Loucy (cell line): Measurements from ENCODE around the gene UPK3A.
"Not testable (repeated sequence)": the region's sequence is repeated elsewhere in the genome, so short reads cannot be mapped to it uniquely, and the experiment has no call there.

Source experiments
- H2AFZ ChIP-seq: fragments of 200-600 bp; sonication (generic); 2 replicates; pipeline ENCODE4 v1.6.0; 2016; ENCODE audit warnings: antibody characterized with exemption, mild to moderate bottlenecking, low read length, moderate library complexity
- H3F3A ChIP-seq: fragments of 200-600 bp; 2 replicates; pipeline ENCODE4 v1.6.0; 2016; ENCODE audit warnings: antibody characterized with exemption, low read depth, mild to moderate bottlenecking
- H3K27me3 ChIP-seq: fragments of 200-600 bp; sonication (generic); 2 replicates; pipeline ENCODE4 v1.6.1; 2014; ENCODE audit warnings: low read length, mild to moderate bottlenecking; ENCODE audit not compliant: insufficient read depth, poor library complexity, severe bottlenecking
- H3K36me3 ChIP-seq: fragments of 200-600 bp; sonication (generic); 2 replicates; pipeline ENCODE4 v1.6.1; 2016; ENCODE audit warnings: low read length; ENCODE audit not compliant: insufficient read depth
- H3K4me1 ChIP-seq: fragments of 200-600 bp; sonication (generic); 2 replicates; pipeline ENCODE4 v1.5.1; 2014; ENCODE audit warnings: low read length, mild to moderate bottlenecking; ENCODE audit not compliant: insufficient read depth, poor library complexity, severe bottlenecking
- H3K4me2 ChIP-seq: fragments of 200-600 bp; sonication (generic); 2 replicates; pipeline ENCODE4 v1.6.0; 2014; ENCODE audit warnings: antibody characterized with exemption, low read length, low read depth, mild to moderate bottlenecking; ENCODE audit not compliant: poor library complexity, severe bottlenecking
- H3K4me3 ChIP-seq: fragments of 200-600 bp; sonication (generic); 2 replicates; pipeline ENCODE4 v1.5.1; 2014; ENCODE audit warnings: low read length, mild to moderate bottlenecking, mixed read lengths; ENCODE audit not compliant: poor library complexity, severe bottlenecking
- H3K79me2 ChIP-seq: fragments of 200-600 bp; sonication (generic); 2 replicates; pipeline ENCODE4 v1.6.1; 2014; ENCODE audit warnings: low read length; ENCODE audit not compliant: insufficient read depth
- H3K9ac ChIP-seq: fragments of 200-600 bp; sonication (generic); 2 replicates; pipeline ENCODE4 v1.6.0; 2014; ENCODE audit warnings: mild to moderate bottlenecking, low read depth, low read length, moderate library complexity; ENCODE audit not compliant: poor library complexity, severe bottlenecking
- H3K9me2 ChIP-seq: fragments of 200-600 bp; sonication (generic); replicated peaks from 2 replicates; pipeline ENCODE4 v1.6.1; 2016; ENCODE audit warnings: low read depth, low read length, mixed read lengths
- H3K9me3 ChIP-seq: fragments of 200-600 bp; sonication (generic); 2 replicates; pipeline ENCODE4 v1.6.1; 2014; ENCODE audit warnings: mild to moderate bottlenecking, antibody characterized with exemption, low read length, low read depth; ENCODE audit not compliant: insufficient read depth
- H4K20me1 ChIP-seq: fragments of 200-600 bp; sonication (generic); 2 replicates; pipeline ENCODE4 v1.6.0; 2014; ENCODE audit warnings: antibody characterized with exemption, low read length, mild to moderate bottlenecking; ENCODE audit not compliant: insufficient read depth, poor library complexity, severe bottlenecking
- EZH2phosphoT487 ChIP-seq: fragments of 200-600 bp; IDR thresholded peaks from 2 replicates; pipeline ENCODE4 v1.6.1; 2018; ENCODE audit warnings: antibody characterized with exemption, mild to moderate bottlenecking, moderate library complexity, borderline replicate concordance
- TF ChIP-seq, protein P1 (sequence below): fragments of 200-600 bp; sonication (generic); conservative IDR thresholded peaks from 2 replicates; pipeline ENCODE4 v1.5.1; 2014; ENCODE audit warnings: mild to moderate bottlenecking, antibody characterized with exemption, low read length

Gene UPK3A

DNA sequence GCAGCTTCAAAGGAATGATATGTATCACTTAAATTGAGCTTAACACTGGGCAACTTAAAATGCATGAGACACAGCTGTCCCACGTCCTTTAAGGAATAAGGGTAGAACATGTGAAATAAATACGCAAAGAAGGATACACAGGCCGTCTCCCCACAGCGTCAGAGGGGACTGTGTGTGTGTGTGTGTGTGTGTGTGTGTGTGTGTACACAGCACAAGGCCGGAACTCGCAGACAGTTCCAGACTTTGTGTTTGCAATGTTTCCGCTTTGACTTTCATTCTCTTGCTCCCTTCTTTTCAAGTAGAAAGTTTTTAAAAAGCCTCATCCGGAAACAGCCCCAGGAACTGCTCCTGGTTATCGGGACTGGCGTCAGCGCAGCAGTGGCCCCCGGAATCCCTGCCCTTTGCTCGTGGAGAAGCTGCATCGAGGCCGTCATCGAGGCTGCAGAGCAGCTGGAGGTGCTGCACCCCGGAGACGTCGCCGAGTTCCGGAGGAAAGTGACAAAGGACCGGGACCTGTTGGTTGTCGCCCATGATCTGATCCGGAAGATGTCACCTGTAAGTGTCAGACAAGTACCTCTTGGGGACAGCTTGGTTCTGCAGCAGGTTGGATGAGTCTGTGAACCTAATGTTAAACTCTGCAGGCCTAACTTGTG lies 38.2 kb downstream of the UPK3A start:
- Histone ChIP-seq H3K36me3 (peaks cover 44% of the 10 kb centered on the region; the same call in 1 of the 2 replicates), H4K20me1 (peaks cover 15% of the 10 kb centered on the region), H3K9ac (no peak overlapping the region), H2AFZ (no peak overlapping the region), H3K9me3 (no peaks in the 10 kb centered on the region), H3K9me2 (no peaks in the 10 kb centered on the region), H3K4me3 (no peak overlapping the region), H3K4me2 (no peak overlapping the region), H3K27me3 (no peaks in the 10 kb centered on the region), H3F3A (no peaks in the 10 kb centered on the region), H3K4me1 (peaks cover 18% of the 10 kb centered on the region), H3K79me2 (peaks cover 29% of the 10 kb centered on the region)
- TF ChIP-seq, protein P1, sequence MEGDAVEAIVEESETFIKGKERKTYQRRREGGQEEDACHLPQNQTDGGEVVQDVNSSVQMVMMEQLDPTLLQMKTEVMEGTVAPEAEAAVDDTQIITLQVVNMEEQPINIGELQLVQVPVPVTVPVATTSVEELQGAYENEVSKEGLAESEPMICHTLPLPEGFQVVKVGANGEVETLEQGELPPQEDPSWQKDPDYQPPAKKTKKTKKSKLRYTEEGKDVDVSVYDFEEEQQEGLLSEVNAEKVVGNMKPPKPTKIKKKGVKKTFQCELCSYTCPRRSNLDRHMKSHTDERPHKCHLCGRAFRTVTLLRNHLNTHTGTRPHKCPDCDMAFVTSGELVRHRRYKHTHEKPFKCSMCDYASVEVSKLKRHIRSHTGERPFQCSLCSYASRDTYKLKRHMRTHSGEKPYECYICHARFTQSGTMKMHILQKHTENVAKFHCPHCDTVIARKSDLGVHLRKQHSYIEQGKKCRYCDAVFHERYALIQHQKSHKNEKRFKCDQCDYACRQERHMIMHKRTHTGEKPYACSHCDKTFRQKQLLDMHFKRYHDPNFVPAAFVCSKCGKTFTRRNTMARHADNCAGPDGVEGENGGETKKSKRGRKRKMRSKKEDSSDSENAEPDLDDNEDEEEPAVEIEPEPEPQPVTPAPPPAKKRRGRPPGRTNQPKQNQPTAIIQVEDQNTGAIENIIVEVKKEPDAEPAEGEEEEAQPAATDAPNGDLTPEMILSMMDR: no peak
- TF ChIP-seq EZH2phosphoT487: no peak

DNA sequence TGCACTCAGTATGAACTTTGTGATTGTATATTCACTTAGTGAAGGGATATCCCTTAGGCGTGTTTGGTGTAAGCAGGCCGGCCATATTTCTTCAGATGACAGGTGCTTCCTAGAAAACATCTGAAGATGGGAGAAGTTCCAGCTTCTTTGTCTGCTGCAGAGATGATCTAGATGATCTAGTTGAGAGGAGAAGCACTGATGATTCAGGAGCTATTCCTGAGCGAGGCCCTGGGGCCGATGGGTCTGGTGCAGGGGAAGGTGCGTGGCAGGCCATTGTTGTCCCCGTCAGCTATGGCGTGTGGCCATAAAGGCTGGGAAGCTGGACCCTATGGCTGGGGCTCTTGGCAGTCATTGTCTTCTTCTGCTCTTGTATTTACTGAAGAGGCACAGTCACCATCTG lies 38.9 kb downstream of the UPK3A start:
- Histone ChIP-seq H3K9me3 (no peaks in the 10 kb centered on the region), H3F3A (no peaks in the 10 kb centered on the region), H4K20me1 (peaks cover 9% of the 10 kb centered on the region), H3K9me2 (no peaks in the 10 kb centered on the region), H3K9ac (no peak overlapping the region), H3K36me3 (peaks cover 48% of the 10 kb centered on the region; the same call in 1 of the 2 replicates), H3K4me3 (no peak overlapping the region), H3K4me1 (peaks cover 11% of the 10 kb centered on the region), H3K27me3 (no peaks in the 10 kb centered on the region), H2AFZ (no peak overlapping the region), H3K79me2 (peaks cover 28% of the 10 kb centered on the region), H3K4me2 (no peak overlapping the region)
- TF ChIP-seq, protein P1: no peak
- no peak for TF ChIP-seq EZH2phosphoT487

DNA sequence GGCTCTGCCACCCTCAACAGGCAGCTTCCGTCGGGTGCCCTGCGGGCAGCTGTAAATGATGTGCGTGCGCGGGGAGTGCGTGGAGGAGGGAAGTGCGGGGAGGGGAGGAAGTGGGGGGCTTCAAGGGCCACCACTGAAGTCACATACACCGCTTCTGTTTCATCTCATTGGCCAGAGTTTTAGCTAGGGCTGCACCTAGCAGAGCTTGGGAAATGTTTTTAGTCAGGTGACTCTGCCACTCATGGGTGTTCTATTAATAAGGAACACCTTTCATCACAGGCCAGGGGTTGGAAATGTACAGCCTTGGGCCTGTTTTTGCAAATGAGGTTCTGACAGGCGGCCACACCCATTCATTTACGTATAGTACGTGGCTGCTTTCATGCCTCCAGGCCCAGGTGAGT lies 39.6 kb downstream of the UPK3A start:
- H3K9ac ChIP-seq: no peak overlapping the region
- no peak overlapping the region for H3K4me2 ChIP-seq
- peaks cover 4% of the 10 kb centered on the region for H4K20me1 ChIP-seq
- H3K79me2 ChIP-seq: peaks cover 22% of the 10 kb centered on the region
- no peaks in the 10 kb centered on the region for H3F3A ChIP-seq
- H3K4me1 ChIP-seq: peaks cover 5% of the 10 kb centered on the region
- H2AFZ ChIP-seq: no peak overlapping the region
- no peak overlapping the region for H3K4me3 ChIP-seq
- no peaks in the 10 kb centered on the region for H3K9me3 ChIP-seq
- peaks cover 54% of the 10 kb centered on the region; the same call in 1 of the 2 replicates for H3K36me3 ChIP-seq
- no peaks in the 10 kb centered on the region for H3K9me2 ChIP-seq
- H3K27me3 ChIP-seq: no peaks in the 10 kb centered on the region
- no peak for TF ChIP-seq EZH2phosphoT487
- TF ChIP-seq, protein P1: no peak

DNA sequence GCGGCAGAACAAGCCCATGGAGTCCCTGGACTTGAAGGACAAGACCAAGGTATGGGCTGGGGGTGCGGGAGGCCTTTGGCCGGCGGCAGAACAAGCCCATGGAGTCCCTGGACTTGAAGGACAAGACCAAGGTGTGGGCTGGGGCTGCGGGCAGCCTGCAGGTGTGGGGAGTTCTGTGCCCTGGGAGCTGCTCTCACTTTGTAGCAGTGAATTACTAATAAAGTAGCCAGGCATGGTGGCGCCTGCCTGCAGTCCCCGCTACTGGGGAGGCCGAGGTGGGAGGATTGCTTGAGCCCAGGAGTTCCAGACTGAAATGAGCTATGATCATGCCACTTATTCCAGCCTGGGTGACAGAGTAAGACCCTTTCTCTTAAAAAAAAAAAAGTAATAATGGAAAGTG lies 43.5 kb downstream of the UPK3A start:
- H3F3A ChIP-seq, H3K4me3 ChIP-seq, H3K9me2 ChIP-seq, H3K79me2 ChIP-seq, H3K9ac ChIP-seq, H3K9me3 ChIP-seq, H3K4me1 ChIP-seq, H2AFZ ChIP-seq, H4K20me1 ChIP-seq, H3K4me2 ChIP-seq, H3K27me3 ChIP-seq: not testable (repeated sequence)
- peaks cover 75% of the 10 kb centered on the region; the same call in 1 of the 2 replicates for H3K36me3 ChIP-seq
